ENCODE measurements around the gene IRF9. TPM values are rescaled to one million over a fixed set of nuclear protein-coding genes. Genes with fewer than 3 reads are reported as not detected.
A peak's percentile ranks its signal among the peaks of the same experiment; 100 is the strongest.

Gene IRF9
- total and polyA plus RNA-seq, 2 experiments from 2014 or later = 8.2 to 8.4 TPM

- Mint-ChIP-seq H3K27ac (peak within 1 kb of the TSS; percentile 97), H3K27me3 (ENCODE audit: insufficient read depth, low read depth, poor library complexity) (peaks cover 19% of the 10 kb centered on the region)
Measured at GRCh38 chr14:24188251-24189058, 27.4 kb downstream of the IRF9 start, which contains the start of gene IPO4. Gene IPO4, minus strand, starts transcription at chr14:24188816. Its CDS starts 29 bp downstream, at chr14:24188787.

More at GRCh38 chr14:24188251-24189058, 27.4 kb downstream of the IRF9 start, which contains the start of gene IPO4:
- peak; percentile 100 for DNase-seq (ENCODE audit: low spot score)
- Histone ChIP-seq H3K27me3 (ENCODE audit: insufficient read depth) (no peaks in the 10 kb centered on the region), H3K9me2 (ENCODE audit: insufficient read depth) (no peaks in the 10 kb centered on the region), H3K36me3 (ENCODE audit: insufficient read depth) (no peaks in the 10 kb centered on the region; the same call in 1 of the 2 replicates), H3K79me2 (replicated peaks; ENCODE audit: insufficient read depth) (peaks cover 13% of the 10 kb centered on the region; the same call in 1 of the 2 replicates), H3K4me3 (peak within 1 kb of the TSS; percentile 94), H3K4me2 (peak within 1 kb of the TSS; percentile 94), H2AFZ (peak within 1 kb of the TSS; percentile 88; the same call in 1 of the 2 replicates), H4K20me1 (replicated peaks; ENCODE audit: insufficient read depth) (peaks cover 6% of the 10 kb centered on the region), H3K27ac (ENCODE audit: low read depth) (0 out of 2 replicates have a peak within 1 kb of the TSS, but pooled peaks have one; percentile 55), H3K4me1 (ENCODE audit: insufficient read depth) (peaks cover 10% of the 10 kb centered on the region), H3F3A (replicated peaks; ENCODE audit: low read depth) (no peaks in the 10 kb centered on the region; the same call in 1 of the 2 replicates)
- peak; percentile 92 for ATAC-seq
- TF ChIP-seq POLR2AphosphoS5 (IDR thresholded peaks at IDR 0.05; ENCODE audit: low read depth) = peak; percentile 91
- TF ChIP-seq ZNF462 (CRISPR knock-in tag; IDR thresholded peaks at IDR 0.05) = no peak
- no peak for TF ChIP-seq NANOG (IDR thresholded peaks at IDR 0.05; ENCODE audit: borderline replicate concordance)
- peak; percentile 91 for TF ChIP-seq ETS1 (IDR thresholded peaks at IDR 0.05)
- TF ChIP-seq EZH2 (IDR thresholded peaks at IDR 0.05; ENCODE audit: low read depth, unreplicated experiment) = no peak
- no peak for TF ChIP-seq CTCF (conservative IDR thresholded peaks at IDR 0.05; ENCODE audit: low read depth in 2 of 2)
- TF ChIP-seq CREB1 (CRISPR knock-in tag; IDR thresholded peaks at IDR 0.05; ENCODE audit: low read depth) = peak; percentile 81
- no peak for TF ChIP-seq ZNF114 (CRISPR knock-in tag; IDR thresholded peaks at IDR 0.05)
- TF ChIP-seq EZH2phosphoT487 (IDR thresholded peaks at IDR 0.05; ENCODE audit: unreplicated experiment) = no peak
- no peak for TF ChIP-seq REST (IDR thresholded peaks at IDR 0.05; ENCODE audit: unreplicated experiment)
- TF ChIP-seq STAT1 (IDR thresholded peaks at IDR 0.05; ENCODE audit: unreplicated experiment) = no peak
- TF ChIP-seq ZNF331 (CRISPR knock-in tag; IDR thresholded peaks at IDR 0.05; ENCODE audit: low read depth) = no peak
- TF ChIP-seq JUNB (IDR thresholded peaks at IDR 0.05; ENCODE audit: unreplicated experiment) = peak; percentile 48
- Mint-ChIP-seq H3K4me3 (peak within 1 kb of the TSS; percentile 96), H3K36me3 (ENCODE audit: low read depth) (peaks cover 71% of the 10 kb centered on the region), H3K9me3 (no peaks in the 10 kb centered on the region; the same call in 2 of the 3 replicates), H3K4me1 (peaks cover 17% of the 10 kb centered on the region)

Measured in GM23338 (cell line).